HepG2 (cell line): ENCODE measurements around the gene AHSP. TPM values are rescaled to one million over a fixed set of nuclear protein-coding genes. Genes with fewer than 3 reads are reported as not detected.
A peak's percentile ranks its signal among the peaks of the same experiment; 100 is the strongest.

ENCODE experiments used
- CHD4 ChIP-seq: fragments of 200-600 bp; sonication (generic); IDR thresholded peaks from 2 replicates; pipeline ENCODE4 v1.7.0; 2017; ENCODE audit warnings: mild to moderate bottlenecking, low read length, borderline replicate concordance
- HNF4G ChIP-seq, 2 experiments: sonication (generic) in 1 of 2; formaldehyde crosslinking in 1 of 2; IDR thresholded peaks; 2 replicates each; pipeline versions ENCODE4 v1.4.0 to v1.6.1; 2011 to 2020; ENCODE audit warnings: borderline replicate concordance in 2 of 2, low read depth in 2 of 2, mild to moderate bottlenecking in 2 of 2, low read length in 1 of 2, missing genetic modification reagents in 1 of 2, moderate library complexity in 1 of 2
- HOXA3 ChIP-seq: sonication (generic); formaldehyde crosslinking; IDR thresholded peaks from 2 replicates; pipeline ENCODE4 v1.5.0; 2020; ENCODE audit warnings: missing genetic modification reagents
- KAT8 ChIP-seq: IDR thresholded peaks from 2 replicates; pipeline ENCODE4 v1.6.1; 2016; ENCODE audit warnings: missing genetic modification reagents, missing compliant biosample characterization
- MEIS1 ChIP-seq: sonication (generic); formaldehyde crosslinking; IDR thresholded peaks from 2 replicates; pipeline ENCODE4 v1.9.0; 2021; ENCODE audit warnings: mild to moderate bottlenecking, missing genetic modification reagents, moderate library complexity, borderline replicate concordance
- MLXIP ChIP-seq: sonication (generic); formaldehyde crosslinking; IDR thresholded peaks from 2 replicates; pipeline ENCODE4 v1.9.0; 2021; ENCODE audit warnings: missing genetic modification reagents, borderline replicate concordance
- MZF1 ChIP-seq: sonication (generic); formaldehyde crosslinking; IDR thresholded peaks from 2 replicates; pipeline ENCODE4 v1.8.1; 2023; ENCODE audit warnings: mild to moderate bottlenecking, missing genetic modification reagents, borderline replicate concordance
- PHF5A ChIP-seq: IDR thresholded peaks from one replicate; pipeline ENCODE4 v1.6.1; 2018; ENCODE audit warnings: low read depth, missing genetic modification reagents; ENCODE audit not compliant: unreplicated experiment
- SOX6 ChIP-seq, 2 experiments: fragments of 450-650 bp in 1 of 2; sonication (generic) in 1 of 2; formaldehyde crosslinking in 1 of 2; IDR thresholded peaks; 2 replicates each; pipeline versions ENCODE4 v1.4.0 to v1.6.1; 2017 to 2020; ENCODE audit warnings: antibody characterized with exemption in 1 of 2, mild to moderate bottlenecking in 1 of 2, missing genetic modification reagents in 1 of 2
- SRF ChIP-seq: IDR thresholded peaks from 2 replicates; pipeline ENCODE4 v1.6.1; 2011; ENCODE audit warnings: mild to moderate bottlenecking, low read depth, low read length, moderate library complexity
- TEF ChIP-seq: sonication (generic); formaldehyde crosslinking; IDR thresholded peaks from 2 replicates; pipeline ENCODE4 v1.5.0; 2020; ENCODE audit warnings: missing genetic modification reagents
- ZMAT3 ChIP-seq: sonication (generic); formaldehyde crosslinking; conservative IDR thresholded peaks from 2 replicates; pipeline ENCODE4 v1.7.0; 2021; ENCODE audit warnings: missing genetic modification reagents
- ZMYM4 ChIP-seq: sonication (generic); formaldehyde crosslinking; IDR thresholded peaks from 2 replicates; pipeline ENCODE4 v1.8.1; 2023; ENCODE audit warnings: mild to moderate bottlenecking, missing genetic modification reagents
- ZNF337 ChIP-seq: sonication (generic); formaldehyde crosslinking; IDR thresholded peaks from 2 replicates; pipeline ENCODE4 v1.5.1; 2020; ENCODE audit warnings: missing genetic modification reagents, low read depth, mild to moderate bottlenecking, borderline replicate concordance
- ZNF496 ChIP-seq: sonication (generic); formaldehyde crosslinking; IDR thresholded peaks from 2 replicates; pipeline ENCODE4 v1.8.1; 2023; ENCODE audit warnings: mild to moderate bottlenecking, moderate library complexity, missing genetic modification reagents; ENCODE audit not compliant: insufficient replicate concordance
- polyA plus RNA-seq, 8 experiments: library from polyadenylated mRNA; depleted of rRNA in 3 of 8; stranded (reverse) in 7 of 8; unstranded in 1 of 8; fragments of >200 nt; fragmentation: Illumina TruSeq in 4 of 8; extraction: Trizol in 4 of 8; gene quantifications; 2 replicates each; pipeline versions ENCODE4 v1.2.1 to v1.2.3, GENCODE V29; 2011 to 2016; ENCODE audit warnings: low read depth in 4 of 8, missing spikeins in 1 of 8, mixed read lengths in 1 of 8; ENCODE audit not compliant: insufficient read depth in 1 of 8
- total RNA-seq, 5 experiments: library from RNA; depleted of rRNA; stranded (reverse); fragments of >200 nt; fragmentation: Illumina TruSeq; extraction: Trizol; gene quantifications; 2 replicates each; pipeline ENCODE4 v1.2.3, GENCODE V29; 2016; ENCODE audit warnings: low read depth in 1 of 5
- TF ChIP-seq, protein P1 (sequence below): sonication (generic); formaldehyde crosslinking; IDR thresholded peaks from 2 replicates; pipeline ENCODE4 v1.4.0; 2020; ENCODE audit warnings: missing genetic modification reagents
- TF ChIP-seq, protein P2 (sequence below): sonication (generic); formaldehyde crosslinking; conservative IDR thresholded peaks from 2 replicates; pipeline ENCODE4 v1.8.0; 2022; ENCODE audit warnings: low read depth, missing genetic modification reagents
- TF ChIP-seq, protein P3 (sequence below): sonication (generic); formaldehyde crosslinking; IDR thresholded peaks from 2 replicates; pipeline ENCODE4 v1.9.0; 2021; ENCODE audit warnings: missing genetic modification reagents, mild to moderate bottlenecking, borderline replicate concordance

The AHSP gene
- total and polyA plus RNA-seq, 2 of the 13 experiments (the other 11 are each of a cell fraction or from before 2014, with no cell fraction given): not detected

- TF ChIP-seq, protein P1, sequence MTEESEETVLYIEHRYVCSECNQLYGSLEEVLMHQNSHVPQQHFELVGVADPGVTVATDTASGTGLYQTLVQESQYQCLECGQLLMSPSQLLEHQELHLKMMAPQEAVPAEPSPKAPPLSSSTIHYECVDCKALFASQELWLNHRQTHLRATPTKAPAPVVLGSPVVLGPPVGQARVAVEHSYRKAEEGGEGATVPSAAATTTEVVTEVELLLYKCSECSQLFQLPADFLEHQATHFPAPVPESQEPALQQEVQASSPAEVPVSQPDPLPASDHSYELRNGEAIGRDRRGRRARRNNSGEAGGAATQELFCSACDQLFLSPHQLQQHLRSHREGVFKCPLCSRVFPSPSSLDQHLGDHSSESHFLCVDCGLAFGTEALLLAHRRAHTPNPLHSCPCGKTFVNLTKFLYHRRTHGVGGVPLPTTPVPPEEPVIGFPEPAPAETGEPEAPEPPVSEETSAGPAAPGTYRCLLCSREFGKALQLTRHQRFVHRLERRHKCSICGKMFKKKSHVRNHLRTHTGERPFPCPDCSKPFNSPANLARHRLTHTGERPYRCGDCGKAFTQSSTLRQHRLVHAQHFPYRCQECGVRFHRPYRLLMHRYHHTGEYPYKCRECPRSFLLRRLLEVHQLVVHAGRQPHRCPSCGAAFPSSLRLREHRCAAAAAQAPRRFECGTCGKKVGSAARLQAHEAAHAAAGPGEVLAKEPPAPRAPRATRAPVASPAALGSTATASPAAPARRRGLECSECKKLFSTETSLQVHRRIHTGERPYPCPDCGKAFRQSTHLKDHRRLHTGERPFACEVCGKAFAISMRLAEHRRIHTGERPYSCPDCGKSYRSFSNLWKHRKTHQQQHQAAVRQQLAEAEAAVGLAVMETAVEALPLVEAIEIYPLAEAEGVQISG (CRISPR knock-in tag): peak; percentile 96
- peak; percentile 85; the same call in 1 of the 2 replicates for TF ChIP-seq MEIS1 (CRISPR knock-in tag)
- TF ChIP-seq ZMAT3 (CRISPR knock-in tag): peak; percentile 89; the same call in 1 of the 2 replicates
- no peak for TF ChIP-seq MLXIP
- TF ChIP-seq SOX6 (IDR thresholded peaks at IDR 0.05): no peak
- peak; percentile 76 for TF ChIP-seq SOX6 (CRISPR knock-in tag; IDR thresholded peaks at IDR 0.05)
- TF ChIP-seq PHF5A: peak; percentile 44
- peak; percentile 48; the same call in 1 of the 2 replicates for TF ChIP-seq ZNF337
- no peak for TF ChIP-seq SRF
- TF ChIP-seq HOXA3 (CRISPR knock-in tag): peak; percentile 95
- no peak for TF ChIP-seq CHD4
- peak; percentile 46; the same call in 1 of the 2 replicates for TF ChIP-seq HNF4G (IDR thresholded peaks at IDR 0.05; ENCODE audit: borderline replicate concordance, low read depth, low read length)
- TF ChIP-seq HNF4G (CRISPR knock-in tag; IDR thresholded peaks at IDR 0.05; ENCODE audit: borderline replicate concordance, low read depth): peak; percentile 68; the same call in 1 of the 2 replicates
- TF ChIP-seq TEF (CRISPR knock-in tag): no peak
- TF ChIP-seq ZNF496: no peak
- TF ChIP-seq, protein P2, sequence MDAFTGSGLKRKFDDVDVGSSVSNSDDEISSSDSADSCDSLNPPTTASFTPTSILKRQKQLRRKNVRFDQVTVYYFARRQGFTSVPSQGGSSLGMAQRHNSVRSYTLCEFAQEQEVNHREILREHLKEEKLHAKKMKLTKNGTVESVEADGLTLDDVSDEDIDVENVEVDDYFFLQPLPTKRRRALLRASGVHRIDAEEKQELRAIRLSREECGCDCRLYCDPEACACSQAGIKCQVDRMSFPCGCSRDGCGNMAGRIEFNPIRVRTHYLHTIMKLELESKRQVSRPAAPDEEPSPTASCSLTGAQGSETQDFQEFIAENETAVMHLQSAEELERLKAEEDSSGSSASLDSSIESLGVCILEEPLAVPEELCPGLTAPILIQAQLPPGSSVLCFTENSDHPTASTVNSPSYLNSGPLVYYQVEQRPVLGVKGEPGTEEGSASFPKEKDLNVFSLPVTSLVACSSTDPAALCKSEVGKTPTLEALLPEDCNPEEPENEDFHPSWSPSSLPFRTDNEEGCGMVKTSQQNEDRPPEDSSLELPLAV (CRISPR knock-in tag): no peak
- TF ChIP-seq, protein P3, sequence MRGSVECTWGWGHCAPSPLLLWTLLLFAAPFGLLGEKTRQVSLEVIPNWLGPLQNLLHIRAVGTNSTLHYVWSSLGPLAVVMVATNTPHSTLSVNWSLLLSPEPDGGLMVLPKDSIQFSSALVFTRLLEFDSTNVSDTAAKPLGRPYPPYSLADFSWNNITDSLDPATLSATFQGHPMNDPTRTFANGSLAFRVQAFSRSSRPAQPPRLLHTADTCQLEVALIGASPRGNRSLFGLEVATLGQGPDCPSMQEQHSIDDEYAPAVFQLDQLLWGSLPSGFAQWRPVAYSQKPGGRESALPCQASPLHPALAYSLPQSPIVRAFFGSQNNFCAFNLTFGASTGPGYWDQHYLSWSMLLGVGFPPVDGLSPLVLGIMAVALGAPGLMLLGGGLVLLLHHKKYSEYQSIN (CRISPR knock-in tag): no peak
- peak; percentile 90; the same call in 1 of the 2 replicates for TF ChIP-seq MZF1 (CRISPR knock-in tag)
- peak; percentile 99 for TF ChIP-seq KAT8 (CRISPR knock-in tag)
- peak; percentile 90 for TF ChIP-seq ZMYM4 (CRISPR knock-in tag)
Measured at GRCh38 chr16:31507929-31508705, 19.6 kb upstream of the AHSP start, which contains the start of gene RUSF1 (continued).
